ENCODE results near the gene NDUFB5. TPM values are rescaled to one million over a fixed set of nuclear protein-coding genes. Genes with fewer than 3 reads are reported as not detected.

Gene NDUFB5
- total RNA-seq, 2 experiments from 2014 or later = 133 to 147 TPM

GRCh38 chr3:179599531-179599930, 5.1 kb upstream of the NDUFB5 start:
- ChIA-PET CTCF (interaction anchor here (0.6 kb wide), 1 partner anchor 50 kb away, joined by 3 read pairs; no protein-coding TSS in a partner anchor), POLR2A (no interaction called here)
- H3K4me1 Mint-ChIP-seq (ENCODE audit: low read depth) = peaks cover 9% of the 10 kb centered on the region
- no peak overlapping the region for H3K27ac Mint-ChIP-seq
- H3K9me3 Mint-ChIP-seq = no peaks in the 10 kb centered on the region
- intact Hi-C loops (cut with micrococcal nuclease) = no loop called here
- DNase-seq = no peak
- no peaks in the 10 kb centered on the region for H3K27me3 Mint-ChIP-seq
- H3K4me3 Mint-ChIP-seq = no peak overlapping the region
- H3K36me3 Mint-ChIP-seq = peaks cover 31% of the 10 kb centered on the region

- no peak for DNase-seq
- ChIA-PET POLR2A (interaction anchor here (0.6 kb wide), 1 partner anchor 13 kb away, joined by 4 read pairs; no protein-coding TSS in a partner anchor), CTCF (no interaction called here)
- H3K27ac Mint-ChIP-seq = no peak overlapping the region
- no peaks in the 10 kb centered on the region for H3K9me3 Mint-ChIP-seq
- peaks cover 33% of the 10 kb centered on the region for H3K4me1 Mint-ChIP-seq (ENCODE audit: low read depth)
- peak overlapping the region; percentile 99 for H3K4me3 Mint-ChIP-seq
- intact Hi-C loops (cut with micrococcal nuclease) = no loop called here
- H3K27me3 Mint-ChIP-seq = no peaks in the 10 kb centered on the region
- peaks cover 36% of the 10 kb centered on the region for H3K36me3 Mint-ChIP-seq
Observed at GRCh38 chr3:179603321-179603720, 1.3 kb upstream of the NDUFB5 start.

GRCh38 chr3:179603831-179604230, 763 bp upstream of the NDUFB5 start:
- H3K9me3 Mint-ChIP-seq = no peaks in the 10 kb centered on the region
- DNase-seq = no peak
- H3K27me3 Mint-ChIP-seq = no peaks in the 10 kb centered on the region
- H3K4me3 Mint-ChIP-seq = peak overlapping the region; percentile 99
- H3K27ac Mint-ChIP-seq = peak overlapping the region; percentile 98
- H3K4me1 Mint-ChIP-seq (ENCODE audit: low read depth) = peaks cover 35% of the 10 kb centered on the region
- CTCF ChIA-PET = no interaction called here
- POLR2A ChIA-PET = interaction anchor here (0.6 kb wide), 1 partner anchor 13 kb away, joined by 4 read pairs; no protein-coding TSS in a partner anchor
- H3K36me3 Mint-ChIP-seq = peaks cover 33% of the 10 kb centered on the region
- intact Hi-C loops (cut with micrococcal nuclease) = loop anchor here (1.0 kb wide), 4 partner anchors 42 to 457 kb away; partner anchors contain the start of genes ACTL6A, MFN1 and ZNF639

- no peaks in the 10 kb centered on the region for H3K9me3 Mint-ChIP-seq
- no peaks in the 10 kb centered on the region for H3K27me3 Mint-ChIP-seq
- CTCF ChIA-PET = interaction anchor here (1.8 kb wide), 1 partner anchor 44 kb away, joined by 7 read pairs; no protein-coding TSS in a partner anchor
- H3K36me3 Mint-ChIP-seq = peaks cover 21% of the 10 kb centered on the region
- H3K4me3 Mint-ChIP-seq = peak overlapping the region; percentile 35
- POLR2A ChIA-PET = no interaction called here
- DNase-seq = no peak
- H3K27ac Mint-ChIP-seq = peak overlapping the region; percentile 70
- intact Hi-C loops (cut with micrococcal nuclease) = loop anchor here (5.0 kb wide), 1 partner anchor 1381 kb away; the partner anchor contains the start of gene DNAJC19
- peaks cover 48% of the 10 kb centered on the region for H3K4me1 Mint-ChIP-seq (ENCODE audit: low read depth)
Observed at GRCh38 chr3:179606534-179607085, 2.0 kb downstream of the NDUFB5 start.

- Mint-ChIP-seq H3K4me1 (ENCODE audit: low read depth) (peaks cover 50% of the 10 kb centered on the region), H3K27ac (peak overlapping the region; percentile 96), H3K4me3 (peak overlapping the region; percentile 67), H3K36me3 (peaks cover 21% of the 10 kb centered on the region), H3K27me3 (no peaks in the 10 kb centered on the region), H3K9me3 (no peaks in the 10 kb centered on the region)
- DNase-seq = peak; percentile 62
- CTCF ChIA-PET = interaction anchor here (1.0 kb wide), 1 partner anchor 41 kb away, joined by 3 read pairs; no protein-coding TSS in a partner anchor
- intact Hi-C loops (cut with micrococcal nuclease) = loop anchor here (1.0 to 5.0 kb wide), 6 partner anchors 35 to 1378 kb away; partner anchors contain the start of genes ACTL6A, DNAJC19 and TTC14
- POLR2A ChIA-PET = interaction anchor here (1.0 to 1.4 kb wide), 3 partner anchors 18 to 43 kb away, joined by 3 to 4 read pairs (median 3); partner anchors contain the start of gene USP13
Observed at GRCh38 chr3:179608931-179609720, 4.5 kb downstream of the NDUFB5 start.

- POLR2A ChIA-PET = no interaction called here
- H3K36me3 Mint-ChIP-seq = peaks cover 17% of the 10 kb centered on the region
- CTCF ChIA-PET = no interaction called here
- no peak overlapping the region for H3K4me3 Mint-ChIP-seq
- intact Hi-C loops (cut with micrococcal nuclease) = no loop called here
- peak overlapping the region; percentile 44 for H3K27ac Mint-ChIP-seq
- H3K9me3 Mint-ChIP-seq = no peaks in the 10 kb centered on the region
- H3K4me1 Mint-ChIP-seq (ENCODE audit: low read depth) = peaks cover 46% of the 10 kb centered on the region
- no peaks in the 10 kb centered on the region for H3K27me3 Mint-ChIP-seq
- no peak for DNase-seq
Observed at GRCh38 chr3:179610066-179610465, 5.5 kb downstream of the NDUFB5 start.

- H3K9me3 Mint-ChIP-seq = no peaks in the 10 kb centered on the region
- H3K4me1 Mint-ChIP-seq (ENCODE audit: low read depth) = peaks cover 24% of the 10 kb centered on the region
- CTCF ChIA-PET = no interaction called here
- intact Hi-C loops (cut with micrococcal nuclease) = no loop called here
- H3K4me3 Mint-ChIP-seq = no peak overlapping the region
- H3K27ac Mint-ChIP-seq = no peak overlapping the region
- DNase-seq = no peak
- peaks cover 21% of the 10 kb centered on the region for H3K36me3 Mint-ChIP-seq
- H3K27me3 Mint-ChIP-seq = no peaks in the 10 kb centered on the region
- POLR2A ChIA-PET = no interaction called here
Observed at GRCh38 chr3:179613807-179614206, 9.2 kb downstream of the NDUFB5 start.

GRCh38 chr3:179615458-179616173, 11.0 kb downstream of the NDUFB5 start:
- H3K9me3 Mint-ChIP-seq = no peaks in the 10 kb centered on the region
- H3K27ac Mint-ChIP-seq = no peak overlapping the region
- ChIA-PET POLR2A (no interaction called here), CTCF (no interaction called here)
- H3K4me3 Mint-ChIP-seq = no peak overlapping the region
- DNase-seq = no peak
- no peaks in the 10 kb centered on the region for H3K27me3 Mint-ChIP-seq
- H3K36me3 Mint-ChIP-seq = peaks cover 31% of the 10 kb centered on the region
- H3K4me1 Mint-ChIP-seq (ENCODE audit: low read depth) = peaks cover 13% of the 10 kb centered on the region
- intact Hi-C loops (cut with micrococcal nuclease) = no loop called here

- intact Hi-C loops (cut with micrococcal nuclease) = no loop called here
- Mint-ChIP-seq H3K9me3 (no peaks in the 10 kb centered on the region), H3K36me3 (peaks cover 50% of the 10 kb centered on the region), H3K4me1 (ENCODE audit: low read depth) (no peaks in the 10 kb centered on the region), H3K27me3 (no peaks in the 10 kb centered on the region), H3K4me3 (no peak overlapping the region), H3K27ac (no peak overlapping the region)
- DNase-seq = no peak
- ChIA-PET POLR2A (no interaction called here), CTCF (interaction anchor here (1.4 kb wide), 1 partner anchor 28 kb away, joined by 6 read pairs; no protein-coding TSS in a partner anchor)
Observed at GRCh38 chr3:179622023-179622422, 17.4 kb downstream of the NDUFB5 start.

- intact Hi-C loops (cut with micrococcal nuclease) = no loop called here
- peaks cover 37% of the 10 kb centered on the region for H3K36me3 Mint-ChIP-seq
- ChIA-PET POLR2A (no interaction called here), CTCF (interaction anchor here (1.5 kb wide), 1 partner anchor 25 kb away, joined by 3 read pairs; no protein-coding TSS in a partner anchor)
- DNase-seq = no peak
- H3K4me1 Mint-ChIP-seq (ENCODE audit: low read depth) = no peaks in the 10 kb centered on the region
- H3K9me3 Mint-ChIP-seq = no peaks in the 10 kb centered on the region
- no peak overlapping the region for H3K4me3 Mint-ChIP-seq
- H3K27ac Mint-ChIP-seq = no peak overlapping the region
- no peaks in the 10 kb centered on the region for H3K27me3 Mint-ChIP-seq
Observed at GRCh38 chr3:179624451-179624850, 19.9 kb downstream of the NDUFB5 start.

GRCh38 chr3:179630753-179631451, 26.3 kb downstream of the NDUFB5 start:
- Mint-ChIP-seq H3K9me3 (no peaks in the 10 kb centered on the region), H3K27me3 (no peaks in the 10 kb centered on the region), H3K4me3 (no peak overlapping the region), H3K4me1 (ENCODE audit: low read depth) (no peaks in the 10 kb centered on the region), H3K36me3 (no peaks in the 10 kb centered on the region), H3K27ac (no peak overlapping the region)
- intact Hi-C loops (cut with micrococcal nuclease) = no loop called here
- no peak for DNase-seq
- CTCF ChIA-PET = no interaction called here
- POLR2A ChIA-PET = no interaction called here

Measured in activated CD4-positive, alpha-beta memory T cell treated with anti-CD3 and anti-CD28 coated beads for 36 hours (primary cell).